ENCODE results near the gene CRYZL1. TPM values are rescaled to one million over a fixed set of nuclear protein-coding genes. Genes with fewer than 3 reads are reported as not detected.

Gene CRYZL1
- total and polyA plus RNA-seq, 3 experiments from 2014 or later = 30.6 to 34.9 (median 31.1) TPM

- H3K9me3 ChIP-seq (ENCODE audit: low read length) = no peaks in the 10 kb centered on the region
- no peak for DNase-seq
- H3K4me3 ChIP-seq (ENCODE audit: low read length) = no peak overlapping the region
- ChIA-PET CTCF (no interaction called here), POLR2A (no interaction called here)
- no peaks in the 10 kb centered on the region for H3K4me1 ChIP-seq (ENCODE audit: insufficient read depth, low read length)
- H3K36me3 ChIP-seq (ENCODE audit: insufficient read depth, low read length) = no peaks in the 10 kb centered on the region
- no peaks in the 10 kb centered on the region for H3K27me3 ChIP-seq (ENCODE audit: insufficient read depth, low read length, poor library complexity, severe bottlenecking)
- H3K27ac Mint-ChIP-seq = no peak overlapping the region
- H3K27ac ChIP-seq (ENCODE audit: low read depth, low read length) = no peak overlapping the region
- no peaks in the 10 kb centered on the region for H3K36me3 Mint-ChIP-seq
- H3K4me3 Mint-ChIP-seq = no peak overlapping the region
- peaks cover 1 to 7% of the 10 kb centered on the region in 2 donors for H3K27me3 Mint-ChIP-seq
- no peaks in the 10 kb centered on the region for H3K9me3 Mint-ChIP-seq
- no peaks in the 10 kb centered on the region for H3K4me1 Mint-ChIP-seq
These were observed 26.6 kb upstream of the CRYZL1 start for GRCh38 chr21:33668180-33668579.

GRCh38 chr21:33667636-33668035 lies 26.1 kb upstream of the CRYZL1 start:
- Mint-ChIP-seq H3K27me3 (peaks cover 1 to 7% of the 10 kb centered on the region in 2 donors), H3K4me3 (no peak overlapping the region), H3K9me3 (no peaks in the 10 kb centered on the region), H3K36me3 (no peaks in the 10 kb centered on the region), H3K4me1 (no peaks in the 10 kb centered on the region), H3K27ac (peak overlapping the region in 1 of 8 donors; percentile 51)
- DNase-seq = no peak
- no peaks in the 10 kb centered on the region for H3K27me3 ChIP-seq (ENCODE audit: insufficient read depth, low read length, poor library complexity, severe bottlenecking)
- ChIA-PET POLR2A (no interaction called here), CTCF (no interaction called here)
- H3K4me3 ChIP-seq (ENCODE audit: low read length) = no peak overlapping the region
- no peaks in the 10 kb centered on the region for H3K36me3 ChIP-seq (ENCODE audit: insufficient read depth, low read length)
- no peaks in the 10 kb centered on the region for H3K9me3 ChIP-seq (ENCODE audit: low read length)
- H3K27ac ChIP-seq (ENCODE audit: low read depth, low read length) = no peak overlapping the region
- no peaks in the 10 kb centered on the region for H3K4me1 ChIP-seq (ENCODE audit: insufficient read depth, low read length)

DNA sequence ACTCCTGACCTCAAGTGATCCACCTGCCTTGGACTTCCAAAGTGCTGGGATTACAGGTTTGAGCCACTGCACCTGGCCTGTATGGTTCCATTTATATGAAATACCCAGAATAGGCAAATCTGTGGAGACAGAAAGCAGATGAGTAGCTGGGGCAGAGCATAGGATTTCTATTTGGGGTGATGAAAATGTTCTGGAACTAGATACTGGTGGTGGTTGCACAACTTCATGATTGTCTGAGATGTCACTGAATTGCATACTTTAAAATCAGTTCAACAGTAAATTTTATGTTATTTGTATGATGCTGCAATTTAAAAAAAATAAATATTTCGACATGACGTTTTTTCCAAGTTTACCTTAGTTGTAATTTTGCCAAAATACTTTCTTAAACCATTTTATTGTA lies 24.6 kb upstream of the CRYZL1 start:
- CTCF ChIA-PET = no interaction called here
- H3K36me3 Mint-ChIP-seq = peaks cover 0 to 6% (median 0%) of the 10 kb centered on the region in 3 donors
- POLR2A ChIA-PET = no interaction called here
- no peaks in the 10 kb centered on the region for H3K4me1 Mint-ChIP-seq
- H3K4me3 Mint-ChIP-seq = no peak overlapping the region
- H3K9me3 ChIP-seq (ENCODE audit: low read length) = no peaks in the 10 kb centered on the region
- no peaks in the 10 kb centered on the region for H3K27me3 ChIP-seq (ENCODE audit: insufficient read depth, low read length, poor library complexity, severe bottlenecking)
- no peaks in the 10 kb centered on the region for H3K36me3 ChIP-seq (ENCODE audit: insufficient read depth, low read length)
- no peaks in the 10 kb centered on the region for H3K9me3 Mint-ChIP-seq
- no peak overlapping the region for H3K4me3 ChIP-seq (ENCODE audit: low read length)
- no peaks in the 10 kb centered on the region for H3K4me1 ChIP-seq (ENCODE audit: insufficient read depth, low read length)
- H3K27me3 Mint-ChIP-seq = peaks cover 1 to 11% of the 10 kb centered on the region in 2 donors
- DNase-seq = no peak
- H3K27ac ChIP-seq (ENCODE audit: low read depth, low read length) = no peak overlapping the region
- H3K27ac Mint-ChIP-seq = no peak overlapping the region

GRCh38 chr21:33664135-33664534 lies 22.6 kb upstream of the CRYZL1 start:
- H3K27me3 Mint-ChIP-seq = peaks cover 1 to 11% of the 10 kb centered on the region in 2 donors
- H3K9me3 ChIP-seq (ENCODE audit: low read length) = no peaks in the 10 kb centered on the region
- CTCF ChIA-PET = interaction anchor here (1.0 kb wide), 1 partner anchor 13 kb away, joined by 3 read pairs; no protein-coding TSS in a partner anchor

DNA sequence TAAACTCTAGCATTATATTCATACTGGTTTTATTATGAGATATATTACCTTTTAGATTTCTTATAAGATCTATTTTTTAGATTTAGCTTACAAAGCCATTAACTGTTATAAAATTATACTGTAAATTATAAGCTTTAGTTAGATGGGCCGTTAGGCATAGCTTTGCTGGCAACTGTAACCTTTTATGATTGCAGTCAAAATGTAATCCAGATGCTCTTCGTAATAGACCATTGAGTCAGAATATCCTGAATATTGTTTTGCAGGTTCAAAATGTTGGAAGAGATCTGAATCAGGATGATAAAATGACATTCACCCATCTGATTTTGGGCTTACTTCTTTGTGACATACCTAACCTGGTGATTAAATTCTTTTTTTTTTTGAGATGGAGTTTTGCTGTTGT lies 21.7 kb upstream of the CRYZL1 start:
- Mint-ChIP-seq H3K9me3 (no peaks in the 10 kb centered on the region), H3K27ac (no peak overlapping the region), H3K36me3 (peaks cover 0 to 8% (median 0%) of the 10 kb centered on the region in 3 donors), H3K4me3 (no peak overlapping the region), H3K4me1 (no peaks in the 10 kb centered on the region), H3K27me3 (peaks cover 1 to 17% of the 10 kb centered on the region in 2 donors)
- no peak overlapping the region for H3K27ac ChIP-seq (ENCODE audit: low read depth, low read length)
- CTCF ChIA-PET = no interaction called here
- H3K9me3 ChIP-seq (ENCODE audit: low read length) = no peaks in the 10 kb centered on the region
- no peaks in the 10 kb centered on the region for H3K27me3 ChIP-seq (ENCODE audit: insufficient read depth, low read length, poor library complexity, severe bottlenecking)
- POLR2A ChIA-PET = no interaction called here
- H3K36me3 ChIP-seq (ENCODE audit: insufficient read depth, low read length) = no peaks in the 10 kb centered on the region
- H3K4me3 ChIP-seq (ENCODE audit: low read length) = no peak overlapping the region
- DNase-seq = no peak
- no peaks in the 10 kb centered on the region for H3K4me1 ChIP-seq (ENCODE audit: insufficient read depth, low read length)

More at GRCh38 chr21:33664135-33664534, 22.6 kb upstream of the CRYZL1 start:
- no peak overlapping the region for H3K4me3 Mint-ChIP-seq
- no peaks in the 10 kb centered on the region for H3K9me3 Mint-ChIP-seq
- no peak overlapping the region for H3K4me3 ChIP-seq (ENCODE audit: low read length)
- POLR2A ChIA-PET = no interaction called here
- H3K4me1 Mint-ChIP-seq = no peaks in the 10 kb centered on the region
- no peak overlapping the region for H3K27ac Mint-ChIP-seq
- peaks cover 0 to 8% (median 0%) of the 10 kb centered on the region in 3 donors for H3K36me3 Mint-ChIP-seq
- DNase-seq = no peak
- H3K36me3 ChIP-seq (ENCODE audit: insufficient read depth, low read length) = no peaks in the 10 kb centered on the region
- no peaks in the 10 kb centered on the region for H3K27me3 ChIP-seq (ENCODE audit: insufficient read depth, low read length, poor library complexity, severe bottlenecking)
- H3K4me1 ChIP-seq (ENCODE audit: insufficient read depth, low read length) = no peaks in the 10 kb centered on the region
- no peak overlapping the region for H3K27ac ChIP-seq (ENCODE audit: low read depth, low read length)

DNA sequence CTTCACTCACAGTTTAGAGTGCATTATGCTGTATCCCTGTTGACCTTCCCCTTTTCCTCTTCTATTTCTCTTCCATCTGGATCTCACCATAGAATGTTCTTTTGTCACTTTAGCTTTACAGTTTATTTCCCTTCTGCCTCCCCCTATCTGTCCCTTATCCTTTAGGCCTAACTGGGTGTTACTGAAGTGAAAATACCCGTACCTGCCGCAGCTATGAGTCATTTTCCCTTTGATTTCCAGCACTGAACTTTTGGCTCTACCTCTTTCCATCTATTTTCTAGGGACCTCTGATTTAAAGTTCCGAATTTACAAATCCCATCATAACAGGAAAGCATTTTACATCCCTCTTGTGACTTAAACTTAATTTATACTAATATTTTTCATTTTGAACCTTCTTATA lies 20.5 kb upstream of the CRYZL1 start:
- H3K9me3 Mint-ChIP-seq = no peaks in the 10 kb centered on the region
- Histone ChIP-seq H3K27me3 (ENCODE audit: insufficient read depth, low read length, poor library complexity, severe bottlenecking) (no peaks in the 10 kb centered on the region), H3K4me3 (ENCODE audit: low read length) (no peak overlapping the region), H3K36me3 (ENCODE audit: insufficient read depth, low read length) (no peaks in the 10 kb centered on the region), H3K9me3 (ENCODE audit: low read length) (no peaks in the 10 kb centered on the region), H3K4me1 (ENCODE audit: insufficient read depth, low read length) (no peaks in the 10 kb centered on the region), H3K27ac (ENCODE audit: low read depth, low read length) (no peak overlapping the region)
- ChIA-PET POLR2A (no interaction called here), CTCF (no interaction called here)
- peaks cover 0 to 12% (median 0%) of the 10 kb centered on the region in 3 donors for H3K36me3 Mint-ChIP-seq
- no peak overlapping the region for H3K27ac Mint-ChIP-seq
- H3K4me1 Mint-ChIP-seq = no peaks in the 10 kb centered on the region
- H3K27me3 Mint-ChIP-seq = peaks cover 0 to 23% of the 10 kb centered on the region in 2 donors
- H3K4me3 Mint-ChIP-seq = no peak overlapping the region
- DNase-seq = no peak

- POLR2A ChIA-PET = no interaction called here
- Histone ChIP-seq H3K27me3 (ENCODE audit: insufficient read depth, low read length, poor library complexity, severe bottlenecking) (no peaks in the 10 kb centered on the region), H3K4me1 (ENCODE audit: insufficient read depth, low read length) (no peaks in the 10 kb centered on the region), H3K36me3 (ENCODE audit: insufficient read depth, low read length) (no peaks in the 10 kb centered on the region), H3K9me3 (ENCODE audit: low read length) (no peaks in the 10 kb centered on the region), H3K27ac (ENCODE audit: low read depth, low read length) (no peak overlapping the region), H3K4me3 (ENCODE audit: low read length) (no peak overlapping the region)
- H3K4me3 Mint-ChIP-seq = no peak overlapping the region
- no peaks in the 10 kb centered on the region for H3K9me3 Mint-ChIP-seq
- H3K4me1 Mint-ChIP-seq = no peaks in the 10 kb centered on the region
- DNase-seq = no peak
- no peak overlapping the region for H3K27ac Mint-ChIP-seq
- H3K36me3 Mint-ChIP-seq = peaks cover 0 to 12% (median 0%) of the 10 kb centered on the region in 3 donors
- CTCF ChIA-PET = no interaction called here
- H3K27me3 Mint-ChIP-seq = peaks cover 0 to 24% of the 10 kb centered on the region in 2 donors
These were observed 19.6 kb upstream of the CRYZL1 start for GRCh38 chr21:33661146-33661545.

- no peak overlapping the region for H3K27ac Mint-ChIP-seq
- ChIA-PET CTCF (no interaction called here), POLR2A (no interaction called here)
- Histone ChIP-seq H3K4me1 (ENCODE audit: insufficient read depth, low read length) (no peaks in the 10 kb centered on the region), H3K9me3 (ENCODE audit: low read length) (no peaks in the 10 kb centered on the region), H3K27ac (ENCODE audit: low read depth, low read length) (no peak overlapping the region), H3K36me3 (ENCODE audit: insufficient read depth, low read length) (no peaks in the 10 kb centered on the region), H3K4me3 (ENCODE audit: low read length) (no peak overlapping the region), H3K27me3 (ENCODE audit: insufficient read depth, low read length, poor library complexity, severe bottlenecking) (no peaks in the 10 kb centered on the region)
- peaks cover 0 to 30% of the 10 kb centered on the region in 2 donors for H3K27me3 Mint-ChIP-seq
- H3K4me3 Mint-ChIP-seq = no peak overlapping the region
- H3K4me1 Mint-ChIP-seq = no peaks in the 10 kb centered on the region
- peaks cover 0 to 12% (median 0%) of the 10 kb centered on the region in 3 donors for H3K36me3 Mint-ChIP-seq
- no peaks in the 10 kb centered on the region for H3K9me3 Mint-ChIP-seq
- no peak for DNase-seq
These were observed 18.9 kb upstream of the CRYZL1 start for GRCh38 chr21:33660406-33660805.

- Mint-ChIP-seq H3K9me3 (no peaks in the 10 kb centered on the region), H3K4me3 (no peak overlapping the region), H3K27me3 (peaks cover 0 to 30% of the 10 kb centered on the region in 2 donors), H3K4me1 (no peaks in the 10 kb centered on the region), H3K27ac (no peak overlapping the region), H3K36me3 (peaks cover 0 to 12% (median 1%) of the 10 kb centered on the region in 3 donors)
- CTCF ChIA-PET = no interaction called here
- Histone ChIP-seq H3K27ac (ENCODE audit: low read depth, low read length) (no peak overlapping the region), H3K27me3 (ENCODE audit: insufficient read depth, low read length, poor library complexity, severe bottlenecking) (no peaks in the 10 kb centered on the region), H3K4me1 (ENCODE audit: insufficient read depth, low read length) (no peaks in the 10 kb centered on the region), H3K4me3 (ENCODE audit: low read length) (no peak overlapping the region), H3K9me3 (ENCODE audit: low read length) (no peaks in the 10 kb centered on the region), H3K36me3 (ENCODE audit: insufficient read depth, low read length) (no peaks in the 10 kb centered on the region)
- POLR2A ChIA-PET = no interaction called here
- no peak for DNase-seq
These were observed 18.0 kb upstream of the CRYZL1 start for GRCh38 chr21:33659568-33659949.
